Mucosa of stomach (tissue), 1 donor: ENCODE results near the gene MCAM.

Experiments used
- H3K27me3 ChIP-seq: one replicate; pipeline ENCODE4 v1.7.0; 2013; ENCODE audit warnings: mild to moderate bottlenecking, low read length; ENCODE audit not compliant: control insufficient read depth, insufficient read depth
- H3K36me3 ChIP-seq: one replicate; pipeline ENCODE4 v1.7.0; 2013; ENCODE audit warnings: low read length; ENCODE audit not compliant: control insufficient read depth, insufficient read depth
- H3K4me1 ChIP-seq: one replicate; pipeline ENCODE4 v1.7.0; 2013; ENCODE audit warnings: mild to moderate bottlenecking, low read length; ENCODE audit not compliant: control insufficient read depth, insufficient read depth
- H3K4me3 ChIP-seq: one replicate; pipeline ENCODE4 v1.7.0; 2013; ENCODE audit warnings: low read length
- H3K9ac ChIP-seq: one replicate; pipeline ENCODE4 v1.7.0; 2013; ENCODE audit warnings: mild to moderate bottlenecking, low read length, moderate library complexity
- H3K9me3 ChIP-seq: one replicate; pipeline ENCODE4 v1.7.0; 2013; ENCODE audit warnings: mild to moderate bottlenecking, low read length, moderate library complexity; ENCODE audit not compliant: control insufficient read depth
- donor health status: Pancreatic carcinoma.

MCAM gene

GRCh38 chr11:119309411-119309810, 7.5 kb downstream of the MCAM start:
- Histone ChIP-seq H3K4me3 (no peak overlapping the region), H3K4me1 (no peaks in the 10 kb centered on the region), H3K9ac (no peak overlapping the region), H3K9me3 (no peaks in the 10 kb centered on the region), H3K27me3 (peaks cover 5% of the 10 kb centered on the region), H3K36me3 (no peaks in the 10 kb centered on the region)

- Histone ChIP-seq H3K9me3 (no peaks in the 10 kb centered on the region), H3K4me3 (no peak overlapping the region), H3K9ac (no peak overlapping the region), H3K27me3 (no peaks in the 10 kb centered on the region), H3K36me3 (no peaks in the 10 kb centered on the region), H3K4me1 (no peaks in the 10 kb centered on the region)
Measured at GRCh38 chr11:119307974-119308373, 9.0 kb downstream of the MCAM start.

DNA sequence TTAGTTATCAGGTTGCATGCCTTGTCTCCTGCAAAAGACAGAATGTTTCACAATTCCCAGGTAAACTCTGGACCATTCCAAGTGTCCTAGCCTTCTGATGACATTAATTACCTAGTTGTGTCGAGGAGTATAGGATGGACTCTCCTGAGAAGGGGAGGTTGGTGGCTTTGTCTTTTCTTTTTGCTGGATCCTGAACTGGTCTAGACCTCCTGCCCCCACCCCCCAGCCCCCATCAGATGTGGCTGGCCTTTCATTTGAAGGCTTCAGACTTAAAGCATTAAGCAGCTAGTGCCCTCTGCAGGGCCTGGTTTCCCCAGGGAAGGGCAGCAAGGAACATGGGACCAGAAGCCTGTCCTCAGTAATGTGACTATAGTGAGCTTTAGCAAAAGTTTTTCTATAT, 9.7 kb downstream of the MCAM start:
- Histone ChIP-seq H3K4me3 (no peak overlapping the region), H3K4me1 (no peaks in the 10 kb centered on the region), H3K9ac (no peak overlapping the region), H3K36me3 (no peaks in the 10 kb centered on the region), H3K27me3 (no peaks in the 10 kb centered on the region), H3K9me3 (no peaks in the 10 kb centered on the region)

- no peaks in the 10 kb centered on the region for H3K36me3 ChIP-seq
- no peaks in the 10 kb centered on the region for H3K9me3 ChIP-seq
- no peak overlapping the region for H3K9ac ChIP-seq
- no peak overlapping the region for H3K4me3 ChIP-seq
- no peaks in the 10 kb centered on the region for H3K27me3 ChIP-seq
- H3K4me1 ChIP-seq, result no peaks in the 10 kb centered on the region
Measured at GRCh38 chr11:119306373-119306890, 10.5 kb downstream of the MCAM start.

- Histone ChIP-seq H3K4me1 (no peaks in the 10 kb centered on the region), H3K4me3 (no peak overlapping the region), H3K36me3 (no peaks in the 10 kb centered on the region), H3K9ac (no peak overlapping the region), H3K27me3 (no peaks in the 10 kb centered on the region), H3K9me3 (no peaks in the 10 kb centered on the region)
Measured at GRCh38 chr11:119305556-119306372, 11.2 kb downstream of the MCAM start.

- Histone ChIP-seq H3K27me3 (no peaks in the 10 kb centered on the region), H3K4me3 (no peak overlapping the region), H3K9me3 (no peaks in the 10 kb centered on the region), H3K4me1 (no peaks in the 10 kb centered on the region), H3K36me3 (peaks cover 11% of the 10 kb centered on the region), H3K9ac (no peak overlapping the region)
Measured at GRCh38 chr11:119303227-119303718, 13.7 kb downstream of the MCAM start.

DNA sequence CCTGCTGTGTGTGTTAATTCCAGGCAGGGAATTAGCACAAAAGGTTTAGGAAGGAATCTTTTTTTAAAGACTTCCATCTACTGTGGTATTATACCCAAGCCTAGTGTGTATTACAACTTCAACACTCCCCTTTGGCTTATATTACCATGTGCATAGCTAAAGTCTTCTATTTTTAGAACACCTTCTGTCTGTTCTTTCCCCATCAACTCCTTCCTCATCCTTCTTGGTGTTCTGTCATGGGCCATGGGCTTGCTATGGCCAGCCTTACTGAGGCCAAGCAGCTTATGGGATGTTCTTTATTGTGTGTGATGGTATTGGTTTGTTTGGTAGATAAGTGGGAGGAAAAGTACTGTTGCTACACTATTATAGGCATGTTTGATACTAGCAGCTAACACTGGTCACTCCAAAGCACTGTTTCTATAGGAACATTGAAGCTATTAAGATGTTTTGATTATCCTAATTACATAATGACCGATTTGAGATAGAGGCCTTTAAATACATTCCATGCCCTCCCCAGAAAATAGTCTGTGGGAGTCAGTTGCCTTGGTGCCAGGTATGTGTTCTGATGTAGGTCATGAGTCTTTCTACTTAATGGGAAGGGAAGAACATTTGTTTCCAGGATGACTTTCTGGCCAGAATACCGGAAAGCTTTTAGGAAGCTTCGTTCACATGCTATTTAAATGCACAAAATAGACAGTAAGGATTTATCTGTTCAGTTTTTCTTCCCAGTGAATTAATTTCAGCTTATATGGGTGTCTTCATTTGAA, 16.5 kb downstream of the MCAM start:
- H3K27me3 ChIP-seq, result no peaks in the 10 kb centered on the region
- no peaks in the 10 kb centered on the region for H3K9me3 ChIP-seq
- peaks cover 14% of the 10 kb centered on the region for H3K36me3 ChIP-seq
- H3K4me1 ChIP-seq, result no peaks in the 10 kb centered on the region
- no peak overlapping the region for H3K4me3 ChIP-seq
- no peak overlapping the region for H3K9ac ChIP-seq

GRCh38 chr11:119299416-119299815, 17.5 kb downstream of the MCAM start:
- H3K27me3 ChIP-seq, result no peaks in the 10 kb centered on the region
- no peaks in the 10 kb centered on the region for H3K4me1 ChIP-seq
- H3K36me3 ChIP-seq, result peaks cover 14% of the 10 kb centered on the region
- H3K9me3 ChIP-seq, result no peaks in the 10 kb centered on the region
- no peak overlapping the region for H3K9ac ChIP-seq
- no peak overlapping the region for H3K4me3 ChIP-seq

- Histone ChIP-seq H3K9ac (no peak overlapping the region), H3K4me3 (no peak overlapping the region), H3K36me3 (peaks cover 14% of the 10 kb centered on the region), H3K9me3 (no peaks in the 10 kb centered on the region), H3K27me3 (no peaks in the 10 kb centered on the region), H3K4me1 (no peaks in the 10 kb centered on the region)
Measured at GRCh38 chr11:119298726-119299125, 18.2 kb downstream of the MCAM start.

DNA sequence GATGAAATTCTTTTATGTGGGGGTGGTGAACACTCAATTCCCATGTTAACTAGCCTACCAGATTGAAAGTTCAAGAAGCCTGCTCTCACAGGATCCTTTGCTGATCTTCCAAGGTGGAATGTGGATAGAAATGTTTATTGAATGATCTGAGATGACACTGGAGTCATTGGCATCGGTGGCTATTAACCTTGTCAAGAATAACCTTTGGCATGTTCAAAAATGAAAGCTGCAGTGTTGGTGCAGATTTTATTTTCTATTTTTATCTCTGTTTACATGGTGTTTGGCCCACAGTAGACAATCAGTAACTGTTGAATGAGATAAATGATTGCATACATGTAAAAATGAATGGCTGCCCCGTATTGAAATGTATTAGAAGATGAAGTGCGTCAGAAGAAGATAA, 19.0 kb downstream of the MCAM start:
- Histone ChIP-seq H3K9ac (no peak overlapping the region), H3K4me1 (no peaks in the 10 kb centered on the region), H3K27me3 (no peaks in the 10 kb centered on the region), H3K4me3 (no peak overlapping the region), H3K36me3 (peaks cover 14% of the 10 kb centered on the region), H3K9me3 (no peaks in the 10 kb centered on the region)

DNA sequence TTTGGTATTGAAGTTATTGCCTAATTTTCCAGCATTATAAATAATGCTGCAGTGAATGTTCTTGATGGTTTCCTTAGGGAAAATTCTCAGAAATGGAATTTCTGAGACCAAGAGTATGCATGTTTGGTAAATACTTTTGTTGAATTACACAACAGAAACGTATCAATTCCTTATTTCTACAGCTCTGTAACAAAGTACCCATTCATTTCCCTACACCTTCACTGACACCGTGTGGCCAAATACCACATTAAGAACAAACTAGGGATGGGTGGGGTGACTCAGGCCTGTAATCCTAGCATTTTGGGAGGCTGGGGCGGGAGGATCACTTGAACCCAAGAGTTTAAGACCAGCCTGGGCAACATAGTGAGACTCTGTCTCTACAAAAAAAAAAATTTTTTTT, 21.8 kb downstream of the MCAM start:
- peaks cover 12% of the 10 kb centered on the region for H3K36me3 ChIP-seq
- H3K9ac ChIP-seq, result no peak overlapping the region
- no peak overlapping the region for H3K4me3 ChIP-seq
- no peaks in the 10 kb centered on the region for H3K27me3 ChIP-seq
- no peaks in the 10 kb centered on the region for H3K9me3 ChIP-seq
- no peaks in the 10 kb centered on the region for H3K4me1 ChIP-seq

GRCh38 chr11:119293461-119293860, 23.5 kb downstream of the MCAM start:
- H3K9ac ChIP-seq, result no peak overlapping the region
- peaks cover 5% of the 10 kb centered on the region for H3K36me3 ChIP-seq
- no peak overlapping the region for H3K4me3 ChIP-seq
- no peaks in the 10 kb centered on the region for H3K27me3 ChIP-seq
- H3K4me1 ChIP-seq, result no peaks in the 10 kb centered on the region
- no peaks in the 10 kb centered on the region for H3K9me3 ChIP-seq
